MM.1S (cell line): ENCODE measurements around the gene MBD4.

Source experiments
- DNase-seq: peaks from one replicate; pipeline ENCODE4 v3.0.0-alpha.2; 2015
- H2AFZ ChIP-seq: fragments of 300-600 bp; sonication (generic); 2 replicates; pipeline ENCODE4 v1.6.0; 2016; ENCODE audit warnings: antibody characterized with exemption, low read length
- H3F3A ChIP-seq: fragments of 300-600 bp; sonication (generic); 2 replicates; pipeline ENCODE4 v1.6.1; 2016; ENCODE audit warnings: mild to moderate bottlenecking, antibody characterized with exemption, low read length, moderate library complexity, mixed read lengths; ENCODE audit not compliant: insufficient read depth
- H3K27ac ChIP-seq: fragments of 300-600 bp; sonication (generic); 2 replicates; pipeline ENCODE4 v1.5.1; 2016; ENCODE audit warnings: mild to moderate bottlenecking, low read length
- H3K27me3 ChIP-seq: fragments of 300-600 bp; sonication (generic); replicated peaks from 2 replicates; pipeline ENCODE4 v1.6.0; 2016; ENCODE audit warnings: low read length; ENCODE audit not compliant: insufficient read depth
- H3K36me3 ChIP-seq: fragments of 300-600 bp; sonication (generic); replicated peaks from 2 replicates; pipeline ENCODE4 v1.6.1; 2016; ENCODE audit warnings: mild to moderate bottlenecking, low read length, mixed read lengths; ENCODE audit not compliant: insufficient read depth
- H3K4me1 ChIP-seq: fragments of 300-600 bp; sonication (generic); 2 replicates; pipeline ENCODE4 v1.6.1; 2016; ENCODE audit warnings: low read length, mixed read lengths
- H3K4me2 ChIP-seq: fragments of 300-600 bp; sonication (generic); 2 replicates; pipeline ENCODE4 v1.6.0; 2016; ENCODE audit warnings: low read depth, low read length
- H3K4me3 ChIP-seq: fragments of 300-600 bp; sonication (generic); 2 replicates; pipeline ENCODE4 v1.5.1; 2016; ENCODE audit warnings: low read length, mixed read lengths
- H3K79me2 ChIP-seq: fragments of 300-600 bp; sonication (generic); 2 replicates; pipeline ENCODE4 v1.6.1; 2016; ENCODE audit warnings: mixed run types, low read length, mixed read lengths
- H3K9ac ChIP-seq: fragments of 300-600 bp; sonication (generic); 2 replicates; pipeline ENCODE4 v1.6.1; 2016; ENCODE audit warnings: low read length, mixed read lengths
- H3K9me2 ChIP-seq: fragments of 300-600 bp; sonication (generic); replicated peaks from 2 replicates; pipeline ENCODE4 v1.6.1; 2016; ENCODE audit warnings: mild to moderate bottlenecking, low read length, mixed read lengths; ENCODE audit not compliant: insufficient read depth
- H3K9me3 ChIP-seq: fragments of 300-600 bp; sonication (generic); replicated peaks from 2 replicates; pipeline ENCODE4 v1.6.1; 2016; ENCODE audit warnings: mild to moderate bottlenecking, low read length, mixed read lengths; ENCODE audit not compliant: insufficient read depth
- H4K20me1 ChIP-seq: fragments of 300-600 bp; sonication (generic); 2 replicates; pipeline ENCODE4 v1.6.1; 2016; ENCODE audit warnings: mild to moderate bottlenecking, low read length, moderate library complexity, mixed read lengths; ENCODE audit not compliant: insufficient read depth
- EZH2 ChIP-seq: fragments of 300-600 bp; sonication (generic); optimal IDR thresholded peaks from 2 replicates; pipeline ENCODE3; 2017; ENCODE audit warnings: low read depth, mild to moderate bottlenecking, antibody characterized with exemption, low read length, mixed read lengths
- EZH2phosphoT487 ChIP-seq: fragments of 300-600 bp; sonication (generic); IDR thresholded peaks from 2 replicates; pipeline ENCODE4 v1.6.1; 2018; ENCODE audit warnings: antibody characterized with exemption, low read length
- TF ChIP-seq, protein P1 (sequence below): fragments of 300-600 bp; sonication (generic); IDR thresholded peaks from 2 replicates; pipeline ENCODE4 v1.5.1; 2016; ENCODE audit warnings: antibody characterized with exemption, low read length, mixed read lengths

MBD4 gene

DNA sequence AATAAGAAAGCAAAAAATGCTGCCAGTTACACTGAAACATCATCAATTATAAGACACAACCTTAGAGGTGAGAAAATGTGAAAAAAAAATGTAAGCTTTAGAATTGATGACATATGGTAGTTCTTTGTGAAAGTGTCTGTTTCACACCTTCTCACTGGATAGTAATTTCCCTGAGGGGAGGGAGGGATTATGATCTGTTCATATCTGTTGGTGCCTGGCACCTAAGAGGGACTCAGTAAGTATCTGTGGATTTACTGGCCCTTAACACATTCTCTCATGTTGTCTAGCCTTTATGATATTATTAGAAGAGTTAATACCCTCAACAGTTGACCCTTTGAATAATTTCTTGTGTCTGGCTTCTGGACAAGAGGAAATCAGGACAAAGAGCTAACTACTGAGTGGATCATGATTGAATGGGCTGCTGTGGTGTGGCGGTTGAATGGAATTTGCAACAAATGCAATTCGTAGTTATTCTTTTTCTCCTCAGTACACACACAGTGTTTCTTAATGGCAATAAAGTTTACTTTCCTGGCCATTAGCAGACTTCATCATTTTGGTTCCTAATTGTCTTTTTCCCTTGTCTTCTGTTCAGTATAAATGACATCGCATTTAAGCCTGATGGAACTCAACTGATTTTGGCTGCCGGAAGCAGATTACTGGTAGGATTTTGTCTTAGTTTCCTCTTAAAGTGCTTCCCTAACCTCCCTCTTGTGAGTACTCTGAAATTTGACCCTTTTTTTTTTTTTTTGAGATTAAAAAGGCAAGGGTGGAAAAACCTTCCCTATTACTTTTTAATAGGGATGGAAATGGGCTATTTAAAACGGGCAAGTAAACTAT lies 9.7 kb upstream of the MBD4 start:
- Histone ChIP-seq H2AFZ (no peak overlapping the region), H3K4me3 (no peak overlapping the region)

GRCh38 chr3:129448186-129448895 lies 8.6 kb upstream of the MBD4 start:
- no peaks in the 10 kb centered on the region for H3K4me1 ChIP-seq
- no peaks in the 10 kb centered on the region for H3K9me3 ChIP-seq
- no peaks in the 10 kb centered on the region for H3K9me2 ChIP-seq
- H3F3A ChIP-seq = no peaks in the 10 kb centered on the region
- no peak overlapping the region for H3K4me2 ChIP-seq
- no peak overlapping the region for H2AFZ ChIP-seq
- H3K27me3 ChIP-seq = no peaks in the 10 kb centered on the region
- no peaks in the 10 kb centered on the region for H4K20me1 ChIP-seq
- TF ChIP-seq, protein P1, sequence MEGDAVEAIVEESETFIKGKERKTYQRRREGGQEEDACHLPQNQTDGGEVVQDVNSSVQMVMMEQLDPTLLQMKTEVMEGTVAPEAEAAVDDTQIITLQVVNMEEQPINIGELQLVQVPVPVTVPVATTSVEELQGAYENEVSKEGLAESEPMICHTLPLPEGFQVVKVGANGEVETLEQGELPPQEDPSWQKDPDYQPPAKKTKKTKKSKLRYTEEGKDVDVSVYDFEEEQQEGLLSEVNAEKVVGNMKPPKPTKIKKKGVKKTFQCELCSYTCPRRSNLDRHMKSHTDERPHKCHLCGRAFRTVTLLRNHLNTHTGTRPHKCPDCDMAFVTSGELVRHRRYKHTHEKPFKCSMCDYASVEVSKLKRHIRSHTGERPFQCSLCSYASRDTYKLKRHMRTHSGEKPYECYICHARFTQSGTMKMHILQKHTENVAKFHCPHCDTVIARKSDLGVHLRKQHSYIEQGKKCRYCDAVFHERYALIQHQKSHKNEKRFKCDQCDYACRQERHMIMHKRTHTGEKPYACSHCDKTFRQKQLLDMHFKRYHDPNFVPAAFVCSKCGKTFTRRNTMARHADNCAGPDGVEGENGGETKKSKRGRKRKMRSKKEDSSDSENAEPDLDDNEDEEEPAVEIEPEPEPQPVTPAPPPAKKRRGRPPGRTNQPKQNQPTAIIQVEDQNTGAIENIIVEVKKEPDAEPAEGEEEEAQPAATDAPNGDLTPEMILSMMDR = no peak
- TF ChIP-seq EZH2 = no peak
- no peak for TF ChIP-seq EZH2phosphoT487
- H3K79me2 ChIP-seq = no peaks in the 10 kb centered on the region
- no peak overlapping the region for H3K9ac ChIP-seq
- H3K36me3 ChIP-seq = no peaks in the 10 kb centered on the region
- DNase-seq = no peak
- no peak overlapping the region for H3K4me3 ChIP-seq
- H3K27ac ChIP-seq = no peak overlapping the region

More for the DNA sequence above, 9.7 kb upstream of the MBD4 start:
- Histone ChIP-seq H4K20me1 (no peaks in the 10 kb centered on the region), H3K4me1 (no peaks in the 10 kb centered on the region), H3K36me3 (no peaks in the 10 kb centered on the region), H3K9me2 (no peaks in the 10 kb centered on the region), H3F3A (no peaks in the 10 kb centered on the region), H3K9me3 (no peaks in the 10 kb centered on the region), H3K9ac (no peak overlapping the region), H3K27me3 (no peaks in the 10 kb centered on the region), H3K27ac (no peak overlapping the region), H3K79me2 (no peaks in the 10 kb centered on the region), H3K4me2 (no peak overlapping the region)
- DNase-seq = no peak
- TF ChIP-seq, protein P1 = no peak
- TF ChIP-seq EZH2 (no peak), EZH2phosphoT487 (no peak)

GRCh38 chr3:129446926-129447325 lies 7.2 kb upstream of the MBD4 start:
- no peaks in the 10 kb centered on the region for H3K36me3 ChIP-seq
- no peak overlapping the region for H3K27ac ChIP-seq
- no peak overlapping the region for H3K9ac ChIP-seq
- no peaks in the 10 kb centered on the region for H3F3A ChIP-seq
- TF ChIP-seq EZH2phosphoT487 = no peak
- no peak for TF ChIP-seq EZH2
- TF ChIP-seq, protein P1 = no peak
- no peak for DNase-seq
- H3K79me2 ChIP-seq = peaks cover 9% of the 10 kb centered on the region
- no peaks in the 10 kb centered on the region for H3K27me3 ChIP-seq
- no peaks in the 10 kb centered on the region for H3K4me1 ChIP-seq
- H3K4me2 ChIP-seq = no peak overlapping the region
- no peaks in the 10 kb centered on the region for H3K9me3 ChIP-seq
- no peaks in the 10 kb centered on the region for H3K9me2 ChIP-seq
- no peak overlapping the region for H3K4me3 ChIP-seq
- H2AFZ ChIP-seq = no peak overlapping the region
- no peaks in the 10 kb centered on the region for H4K20me1 ChIP-seq
